Transverse colon (tissue), 4 donors: Measurements from ENCODE around the gene NDUFAF2. TPM values are rescaled to one million over a fixed set of nuclear protein-coding genes. Genes with fewer than 3 reads are reported as not detected.

Experiments
- DNase-seq: peaks from one replicate; pipeline ENCODE4 v3.0.0-alpha.2; 2019
- H3K27ac ChIP-seq, 4 donors: fragments of 200-600 bp; sonication (generic); 2 replicates each; pipeline ENCODE4 v1.5.1; 2016 to 2018; ENCODE audit warnings: inconsistent platforms in 4 of 4
- H3K27me3 ChIP-seq: fragments of 200-600 bp; sonication (generic); 2 replicates; pipeline ENCODE4 v1.5.1; 2017; ENCODE audit warnings: inconsistent platforms
- H3K36me3 ChIP-seq, 4 donors: fragments of 200-600 bp; sonication (generic); 2 replicates each; pipeline ENCODE4 v1.5.1; 2017 to 2019; ENCODE audit warnings: inconsistent platforms in 4 of 4
- H3K4me1 ChIP-seq, 4 donors: fragments of 200-600 bp; sonication (generic); 2 replicates each; pipeline ENCODE4 v1.5.1; 2017 to 2020; ENCODE audit warnings: inconsistent platforms in 4 of 4
- H3K4me3 ChIP-seq, 4 donors: fragments of 200-600 bp; sonication (generic); 1 replicate in 1 of 4; 2 replicates in 3 of 4; pipeline versions ENCODE4 v1.5.1 to v1.6.1; 2017 to 2019; ENCODE audit warnings: inconsistent platforms in 4 of 4
- H3K9me3 ChIP-seq, 2 donors: fragments of 200-600 bp; sonication (generic); 2 replicates each; pipeline ENCODE4 v1.5.1; 2017 to 2019; ENCODE audit warnings: inconsistent platforms in 2 of 2
- CTCF ChIP-seq, 5 experiments: fragments of 200-600 bp in 3 of 5; fragments of 450-650 bp in 2 of 5; sonication (generic) in 3 of 5; IDR thresholded peaks; 1 replicate in 2 of 5; 2 replicates in 3 of 5; pipeline ENCODE4 v1.5.1; 2016 to 2017; ENCODE audit warnings: antibody characterized with exemption in 5 of 5, inconsistent platforms in 3 of 5, mild to moderate bottlenecking in 2 of 5, moderate library complexity in 1 of 5
- EP300 ChIP-seq: sonication (generic); formaldehyde crosslinking; IDR thresholded peaks from one replicate; pipeline ENCODE4 v1.6.1; 2017; ENCODE audit warnings: antibody characterized with exemption, low read depth
- POLR2A ChIP-seq: fragments of 450-650 bp; IDR thresholded peaks from one replicate; pipeline ENCODE4 v1.6.1; 2016; ENCODE audit warnings: antibody characterized with exemption, mild to moderate bottlenecking, moderate library complexity
- POLR2AphosphoS5 ChIP-seq, 3 donors: sonication (generic); formaldehyde crosslinking; IDR thresholded peaks; one replicate each; pipeline ENCODE4 v1.6.1; 2016; ENCODE audit warnings: antibody characterized with exemption in 3 of 3
- WGBS, 2 donors: methylation state at CpG; one replicate each; pipeline ENCODE4 v1.1.5; 2018; ENCODE audit warnings: low coverage in 1 of 2; 5-methylcytosine and 5-hydroxymethylcytosine counted together
- in situ Hi-C, 4 donors: fragments of 200-750 bp; cut with MboI; loops; one replicate each; pipeline versions ENCODE4 v1.15.0 to v1.15.1; 2017; ENCODE audit warnings: low sequenced_read_pairs in 3 of 4, low pct_ligation_motif_present in 1 of 4, low pct_unique_long_range_greater_than_20kb in 1 of 4
- intact Hi-C: fragments of 100-400 bp; cut with DNase I; formaldehyde crosslinking; loops from one replicate; pipeline ENCODE4 v1.15.1; 2023; ENCODE audit warnings: low total_unique reads
- total RNA-seq, 4 donors: library from RNA; depleted of rRNA; stranded (reverse); fragments of >200 nt; gene quantifications; one replicate each; pipeline ENCODE4 v1.1.0, GENCODE V29; 2016

The NDUFAF2 gene
- total RNA-seq, 4 donors from 2014 or later, result 8.2 to 26.5 (median 10.5) TPM

DNA sequence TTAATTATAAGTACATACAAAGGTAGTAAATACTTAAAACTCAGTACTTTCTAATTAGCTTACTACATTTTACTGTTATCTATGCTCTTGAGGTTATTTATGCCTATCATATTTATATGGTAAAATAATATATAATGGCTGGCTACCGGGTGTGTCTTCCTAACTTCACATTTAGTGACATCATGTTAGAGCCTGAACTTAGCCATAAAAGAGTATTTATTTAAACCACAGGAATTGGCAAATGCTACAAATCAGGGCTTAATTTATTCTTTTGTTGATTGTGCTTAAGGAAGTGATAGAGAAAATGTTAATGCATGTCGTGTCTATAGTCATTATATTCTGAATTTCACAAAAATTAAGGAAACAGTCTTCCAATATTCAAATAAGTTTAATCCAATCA is 73.1 kb downstream of the NDUFAF2 start:
- TF ChIP-seq CTCF (IDR thresholded peaks at IDR 0.05), result no peak
- TF ChIP-seq POLR2AphosphoS5 (IDR thresholded peaks at IDR 0.05), result no peak
- TF ChIP-seq POLR2A, result no peak
- no peak for TF ChIP-seq EP300
- Histone ChIP-seq H3K9me3 (no peaks in the 10 kb centered on the region), H3K4me1 (no peaks in the 10 kb centered on the region), H3K36me3 (no peaks in the 10 kb centered on the region), H3K27me3 (no peaks in the 10 kb centered on the region), H3K27ac (no peak overlapping the region), H3K4me3 (no peak overlapping the region)
- no peak for DNase-seq
- 71 to 86% methylated on average over 2 of the region's 2 CpGs for WGBS, 2 donors
- intact Hi-C loops (no loop called here), in situ Hi-C loops (no loop called here)

- no peak overlapping the region for H3K4me3 ChIP-seq
- no peak for DNase-seq
- no peaks in the 10 kb centered on the region for H3K9me3 ChIP-seq
- no peaks in the 10 kb centered on the region for H3K27me3 ChIP-seq
- no peak overlapping the region for H3K27ac ChIP-seq
- no peaks in the 10 kb centered on the region for H3K36me3 ChIP-seq
- 93 to 98% methylated on average over 1 of the region's 1 CpG for WGBS, 2 donors
- no peaks in the 10 kb centered on the region for H3K4me1 ChIP-seq
- TF ChIP-seq POLR2AphosphoS5 (IDR thresholded peaks at IDR 0.05), result no peak
- TF ChIP-seq CTCF (IDR thresholded peaks at IDR 0.05), result no peak
- TF ChIP-seq EP300, result no peak
- no peak for TF ChIP-seq POLR2A
- in situ Hi-C loops (no loop called here), intact Hi-C loops (no loop called here)
These were observed 74.6 kb downstream of the NDUFAF2 start for GRCh38 chr5:61019642-61020041.

DNA sequence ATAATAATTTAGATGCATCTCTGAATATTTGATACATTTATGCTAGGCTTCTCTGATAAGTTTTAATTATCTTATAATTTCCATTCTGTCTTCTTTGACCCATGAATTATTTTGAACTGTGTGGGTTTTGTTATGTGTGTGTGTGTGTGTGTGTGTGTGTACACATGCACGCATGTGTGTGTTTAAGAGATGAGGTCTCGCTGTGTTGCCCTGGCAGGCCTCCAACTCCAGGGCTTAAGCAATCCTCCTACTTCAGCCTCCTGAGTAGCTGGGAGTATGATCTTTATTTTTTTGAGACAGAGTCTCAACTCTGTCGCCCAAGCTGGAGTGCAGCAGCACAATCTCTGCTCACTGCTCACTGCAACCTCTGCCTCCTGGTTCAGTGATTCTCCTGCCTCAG is 75.4 kb downstream of the NDUFAF2 start:
- Histone ChIP-seq H3K4me1 (no peaks in the 10 kb centered on the region), H3K36me3 (no peaks in the 10 kb centered on the region), H3K4me3 (no peak overlapping the region), H3K27me3 (no peaks in the 10 kb centered on the region), H3K27ac (no peak overlapping the region), H3K9me3 (no peaks in the 10 kb centered on the region)
- WGBS, 2 donors, result 76 to 83% methylated on average over 1 to 3 of the region's 3 CpGs
- no peak for DNase-seq
- in situ Hi-C loops, result no loop called here
- intact Hi-C loops, result no loop called here
- TF ChIP-seq POLR2A (no peak), POLR2AphosphoS5 (IDR thresholded peaks at IDR 0.05) (no peak), EP300 (no peak), CTCF (IDR thresholded peaks at IDR 0.05) (no peak)

- WGBS, 2 donors, result 43 to 50% methylated on average over 1 of the region's 1 CpG
- Histone ChIP-seq H3K4me3 (no peak overlapping the region), H3K4me1 (no peaks in the 10 kb centered on the region), H3K9me3 (no peaks in the 10 kb centered on the region), H3K27ac (no peak overlapping the region), H3K27me3 (no peaks in the 10 kb centered on the region), H3K36me3 (no peaks in the 10 kb centered on the region)
- in situ Hi-C loops, result no loop called here
- no peak for DNase-seq
- intact Hi-C loops, result no loop called here
- TF ChIP-seq POLR2AphosphoS5 (IDR thresholded peaks at IDR 0.05) (no peak), CTCF (IDR thresholded peaks at IDR 0.05) (no peak), POLR2A (no peak), EP300 (no peak)
These were observed 78.1 kb downstream of the NDUFAF2 start for GRCh38 chr5:61023131-61023530.
